Fibroblast of lung (primary cell): ENCODE measurements around the gene JAK1. TPM values are rescaled to one million over a fixed set of nuclear protein-coding genes. Genes with fewer than 3 reads are reported as not detected.

Experiments used
- DNase-seq, 2 donors: peaks; one replicate each; pipeline versions ENCODE4 v3.0.0 to v3.0.0-alpha.2; 2010; ENCODE audit warnings: low read depth in 2 of 2
- H2AFZ ChIP-seq: 2 replicates; pipeline ENCODE4 v1.5.1; 2012; ENCODE audit warnings: low read length, control low read depth, inconsistent platforms
- H3K27ac ChIP-seq: 2 replicates; pipeline ENCODE4 v1.5.1; 2011; ENCODE audit warnings: low read length, control low read depth; ENCODE audit not compliant: insufficient read depth
- H3K27me3 ChIP-seq: 2 replicates; pipeline ENCODE4 v1.5.1; 2011; ENCODE audit warnings: mild to moderate bottlenecking, low read length; ENCODE audit not compliant: control insufficient read depth, insufficient read depth
- H3K36me3 ChIP-seq: 2 replicates; pipeline ENCODE4 v1.5.1; 2011; ENCODE audit warnings: low read length; ENCODE audit not compliant: control insufficient read depth, insufficient read depth
- H3K4me1 ChIP-seq: 2 replicates; pipeline ENCODE4 v1.5.1; 2011; ENCODE audit warnings: low read length; ENCODE audit not compliant: control insufficient read depth, insufficient read depth; ENCODE audit errors: extremely low read depth
- H3K4me2 ChIP-seq: 2 replicates; pipeline ENCODE4 v1.5.1; 2011; ENCODE audit warnings: low read length, control low read depth; ENCODE audit not compliant: insufficient read depth; ENCODE audit errors: extremely low read depth
- H3K4me3 ChIP-seq, 4 experiments: fragments of 200-600 bp in 1 of 4; sonication (generic) in 1 of 4; replicated peaks in 1 of 4; 2 replicates each; pipeline ENCODE4 v1.5.1; 2011 to 2016; ENCODE audit warnings: low read length in 4 of 4, low read depth in 3 of 4, mild to moderate bottlenecking in 3 of 4, control low read depth in 2 of 4, inconsistent platforms in 1 of 4, mixed read lengths in 1 of 4; ENCODE audit not compliant: insufficient read depth in 1 of 4; ENCODE audit errors: control extremely low read depth in 1 of 4
- H3K79me2 ChIP-seq: 2 replicates; pipeline ENCODE4 v1.5.1; 2012; ENCODE audit warnings: mild to moderate bottlenecking, low read length, inconsistent platforms; ENCODE audit not compliant: control insufficient read depth, insufficient read depth
- H3K9ac ChIP-seq: 2 replicates; pipeline ENCODE4 v1.5.1; 2011; ENCODE audit warnings: mild to moderate bottlenecking, low read length, control low read depth; ENCODE audit not compliant: insufficient read depth
- H3K9me3 ChIP-seq: 2 replicates; pipeline ENCODE4 v1.5.1; 2012; ENCODE audit warnings: low read depth, low read length; ENCODE audit not compliant: control insufficient read depth, insufficient read depth
- H4K20me1 ChIP-seq: 2 replicates; pipeline ENCODE4 v1.5.1; 2011; ENCODE audit warnings: low read length; ENCODE audit not compliant: control insufficient read depth, insufficient read depth; ENCODE audit errors: extremely low read depth
- EZH2 ChIP-seq: IDR thresholded peaks from 2 replicates; pipeline ENCODE4 v1.5.1; 2012; ENCODE audit warnings: low read length, control low read depth, mild to moderate bottlenecking; ENCODE audit errors: missing control alignments
- polyA plus RNA-seq, 2 donors: library from polyadenylated mRNA; depleted of rRNA in 1 of 2; stranded (reverse) in 1 of 2; unstranded in 1 of 2; fragments of >200 nt; gene quantifications; 2 replicates each; pipeline ENCODE4 v1.2.1, GENCODE V29; 2011 to 2012; ENCODE audit warnings: missing spikeins in 1 of 2
- total RNA-seq: library from RNA; depleted of rRNA; stranded (reverse); fragments of >200 nt; gene quantifications from 2 replicates; pipeline ENCODE4 v1.2.1, GENCODE V29; 2014
- TF ChIP-seq, protein P1 (sequence below), 2 donors: IDR thresholded peaks in 1 of 2; conservative IDR thresholded peaks in 1 of 2; 1 replicate in 1 of 2; 2 replicates in 1 of 2; pipeline ENCODE4 v1.5.1; 2011 to 2012; ENCODE audit warnings: low read length in 2 of 2, control low read depth in 1 of 2, inconsistent platforms in 1 of 2, low read depth in 1 of 2, mild to moderate bottlenecking in 1 of 2

JAK1 gene
- total and polyA plus RNA-seq, 2 donors (not counting 1 experiment from before 2014, with no cell fraction given), result 144 to 152 TPM

DNA sequence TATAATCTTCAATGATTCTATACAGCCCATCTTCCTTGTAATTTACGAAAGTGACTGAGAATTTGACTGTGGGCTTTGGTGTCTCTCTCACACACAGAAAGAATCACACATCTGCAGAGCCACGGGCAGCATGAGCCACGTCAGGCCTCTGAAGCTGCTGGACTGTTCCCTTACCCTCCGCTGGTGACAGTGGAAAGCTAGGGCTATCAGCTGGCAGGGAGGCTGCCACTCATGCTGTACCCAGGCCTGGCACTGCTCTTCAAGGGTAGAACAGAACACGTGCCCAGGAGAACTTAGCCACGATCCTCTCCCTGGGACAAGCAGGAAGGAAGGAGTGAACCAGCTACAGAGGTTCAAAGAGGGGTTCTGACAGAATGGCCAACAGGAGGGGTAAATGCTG lies 90.7 kb downstream of the JAK1 start:
- H3K9ac ChIP-seq, result no peak overlapping the region
- no peaks in the 10 kb centered on the region for H3K9me3 ChIP-seq
- peaks cover 13% of the 10 kb centered on the region for H3K36me3 ChIP-seq
- H4K20me1 ChIP-seq, result peaks cover 2% of the 10 kb centered on the region
- DNase-seq, result no peak
- no peak overlapping the region for H3K4me2 ChIP-seq
- H3K27me3 ChIP-seq, result no peaks in the 10 kb centered on the region
- H3K4me3 ChIP-seq, result no peak overlapping the region
- H3K27ac ChIP-seq, result no peak overlapping the region
- H3K4me1 ChIP-seq, result no peaks in the 10 kb centered on the region
- no peak for TF ChIP-seq EZH2
- TF ChIP-seq, protein P1, sequence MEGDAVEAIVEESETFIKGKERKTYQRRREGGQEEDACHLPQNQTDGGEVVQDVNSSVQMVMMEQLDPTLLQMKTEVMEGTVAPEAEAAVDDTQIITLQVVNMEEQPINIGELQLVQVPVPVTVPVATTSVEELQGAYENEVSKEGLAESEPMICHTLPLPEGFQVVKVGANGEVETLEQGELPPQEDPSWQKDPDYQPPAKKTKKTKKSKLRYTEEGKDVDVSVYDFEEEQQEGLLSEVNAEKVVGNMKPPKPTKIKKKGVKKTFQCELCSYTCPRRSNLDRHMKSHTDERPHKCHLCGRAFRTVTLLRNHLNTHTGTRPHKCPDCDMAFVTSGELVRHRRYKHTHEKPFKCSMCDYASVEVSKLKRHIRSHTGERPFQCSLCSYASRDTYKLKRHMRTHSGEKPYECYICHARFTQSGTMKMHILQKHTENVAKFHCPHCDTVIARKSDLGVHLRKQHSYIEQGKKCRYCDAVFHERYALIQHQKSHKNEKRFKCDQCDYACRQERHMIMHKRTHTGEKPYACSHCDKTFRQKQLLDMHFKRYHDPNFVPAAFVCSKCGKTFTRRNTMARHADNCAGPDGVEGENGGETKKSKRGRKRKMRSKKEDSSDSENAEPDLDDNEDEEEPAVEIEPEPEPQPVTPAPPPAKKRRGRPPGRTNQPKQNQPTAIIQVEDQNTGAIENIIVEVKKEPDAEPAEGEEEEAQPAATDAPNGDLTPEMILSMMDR (conservative IDR thresholded peaks at IDR 0.05 in 1 of 2, IDR thresholded peaks at IDR 0.05 in 1 of 2; ENCODE audit: low read depth in 1 of 2, low read length in 2 of 2), result no peak
- H3K79me2 ChIP-seq, result no peaks in the 10 kb centered on the region
- no peak overlapping the region for H2AFZ ChIP-seq

- Histone ChIP-seq H3K79me2 (no peaks in the 10 kb centered on the region), H3K4me1 (no peaks in the 10 kb centered on the region)
These were observed 91.2 kb downstream of the JAK1 start for GRCh38 chr1:64875101-64875500.

DNA sequence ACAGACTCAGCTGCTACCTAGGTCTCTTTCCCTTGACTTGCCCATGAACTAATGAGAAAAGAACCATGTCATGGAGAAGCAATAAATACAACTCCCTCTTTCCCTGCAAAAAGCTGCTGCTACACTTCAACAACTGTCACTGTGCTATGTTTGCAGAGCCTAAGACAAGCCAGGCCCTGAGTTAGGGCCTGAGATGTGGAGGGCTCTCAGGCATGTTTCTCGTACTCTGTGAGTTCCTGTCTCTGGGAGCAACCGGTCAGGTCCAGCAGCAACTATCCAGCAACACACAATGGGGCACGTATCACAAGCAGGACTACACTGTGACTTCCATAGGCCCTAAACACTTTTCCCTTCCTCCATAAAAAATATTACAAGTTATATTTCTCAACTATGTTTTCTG lies 91.7 kb downstream of the JAK1 start:
- DNase-seq, result no peak
- H3K4me1 ChIP-seq, result no peaks in the 10 kb centered on the region
- H4K20me1 ChIP-seq, result no peaks in the 10 kb centered on the region
- TF ChIP-seq EZH2, result no peak
- TF ChIP-seq, protein P1 (conservative IDR thresholded peaks at IDR 0.05 in 1 of 2, IDR thresholded peaks at IDR 0.05 in 1 of 2; ENCODE audit: low read depth in 1 of 2, low read length in 2 of 2), result no peak
- no peak overlapping the region for H3K4me3 ChIP-seq
- no peaks in the 10 kb centered on the region for H3K79me2 ChIP-seq
- no peaks in the 10 kb centered on the region for H3K27me3 ChIP-seq
- peaks cover 13% of the 10 kb centered on the region for H3K36me3 ChIP-seq
- no peak overlapping the region for H3K27ac ChIP-seq
- H2AFZ ChIP-seq, result no peak overlapping the region
- no peak overlapping the region for H3K4me2 ChIP-seq
- H3K9ac ChIP-seq, result no peak overlapping the region
- no peaks in the 10 kb centered on the region for H3K9me3 ChIP-seq

More at GRCh38 chr1:64875101-64875500, 91.2 kb downstream of the JAK1 start:
- Histone ChIP-seq H3K27ac (no peak overlapping the region), H3K9me3 (no peaks in the 10 kb centered on the region), H3K9ac (no peak overlapping the region), H3K4me2 (no peak overlapping the region), H4K20me1 (no peaks in the 10 kb centered on the region), H3K36me3 (peaks cover 13% of the 10 kb centered on the region), H3K27me3 (no peaks in the 10 kb centered on the region), H2AFZ (no peak overlapping the region), H3K4me3 (no peak overlapping the region)
- DNase-seq, result no peak
- TF ChIP-seq, protein P1 (conservative IDR thresholded peaks at IDR 0.05 in 1 of 2, IDR thresholded peaks at IDR 0.05 in 1 of 2; ENCODE audit: low read depth in 1 of 2, low read length in 2 of 2), result no peak
- TF ChIP-seq EZH2, result no peak
